ENCODE measurements around the gene MXD3. TPM values are rescaled to one million over a fixed set of nuclear protein-coding genes. Genes with fewer than 3 reads are reported as not detected.

Gene MXD3
- total RNA-seq, 4 donors from 2014 or later, result 10.8 to 257 (median 21.7) TPM

- no peak for TF ChIP-seq EP300 (IDR thresholded peaks at IDR 0.05; ENCODE audit: low read depth)
- TF ChIP-seq POLR2A (IDR thresholded peaks at IDR 0.05), result no peak
- TF ChIP-seq POLR2AphosphoS5 (IDR thresholded peaks at IDR 0.05), result no peak
- no peak for TF ChIP-seq CTCF (IDR thresholded peaks at IDR 0.05)
- no peaks in the 10 kb centered on the region for H3K36me3 ChIP-seq
- H3K9me3 ChIP-seq, result no peaks in the 10 kb centered on the region
- DNase-seq, result no peak
- intact Hi-C loops (cut with DNase I; ENCODE audit: low total_unique reads) (loop anchor here (10.0 kb wide), 1 partner anchor 135 kb away; no protein-coding TSS in a partner anchor), in situ Hi-C loops (cut with MboI; ENCODE audit: low pct_ligation_motif_present in 1 of 4, low pct_unique_long_range_greater_than_20kb in 1 of 4, low sequenced_read_pairs in 3 of 4) (loop anchor here in 1 of 4 donors (25.0 kb wide), 1 partner anchor 142 kb away; the partner anchor contains the start of gene DBN1)
- H3K27me3 ChIP-seq, result no peaks in the 10 kb centered on the region
- WGBS, 2 donors (ENCODE audit: low coverage in 1 of 2), result 93% methylated on average over 14 of the region's 14 CpGs; no CpG with 5 or more reads in 1 of the 2 donors
- H3K4me3 ChIP-seq, result no peak overlapping the region
- H3K4me1 ChIP-seq, result peaks cover 0 to 1% (median under 1%) of the 10 kb centered on the region in 4 donors
- no peak overlapping the region for H3K27ac ChIP-seq
Observed at GRCh38 chr5:177319913-177320588, 8.4 kb upstream of the MXD3 start.

GRCh38 chr5:177317959-177318377 lies 6.3 kb upstream of the MXD3 start:
- Histone ChIP-seq H3K27me3 (no peaks in the 10 kb centered on the region), H3K9me3 (no peaks in the 10 kb centered on the region), H3K4me1 (peaks cover 0 to 2% (median under 1%) of the 10 kb centered on the region in 4 donors), H3K4me3 (no peak overlapping the region), H3K27ac (no peak overlapping the region), H3K36me3 (no peaks in the 10 kb centered on the region)
- TF ChIP-seq POLR2A (IDR thresholded peaks at IDR 0.05) (no peak), CTCF (IDR thresholded peaks at IDR 0.05) (peak; percentile 83 to 89 (median 87))
- peak; percentile 84 for DNase-seq
- in situ Hi-C loops (cut with MboI; ENCODE audit: low pct_ligation_motif_present in 1 of 4, low pct_unique_long_range_greater_than_20kb in 1 of 4, low sequenced_read_pairs in 3 of 4), result loop anchor here in 1 of 4 donors (25.0 kb wide), 1 partner anchor 144 kb away; the partner anchor contains the start of gene DBN1
- intact Hi-C loops (cut with DNase I; ENCODE audit: low total_unique reads), result loop anchor here (10.0 kb wide), 1 partner anchor 137 kb away; no protein-coding TSS in a partner anchor
- WGBS, 2 donors (ENCODE audit: low coverage in 1 of 2), result 35 to 69% methylated on average over 3 to 7 of the region's 7 CpGs

- no peak for DNase-seq
- no peaks in the 10 kb centered on the region for H3K9me3 ChIP-seq
- H3K4me3 ChIP-seq, result no peak overlapping the region
- no peaks in the 10 kb centered on the region for H3K27me3 ChIP-seq
- H3K36me3 ChIP-seq, result no peaks in the 10 kb centered on the region
- intact Hi-C loops (cut with DNase I; ENCODE audit: low total_unique reads) (loop anchor here (10.0 kb wide), 1 partner anchor 139 kb away; no protein-coding TSS in a partner anchor), in situ Hi-C loops (cut with MboI; ENCODE audit: low pct_ligation_motif_present in 1 of 4, low pct_unique_long_range_greater_than_20kb in 1 of 4, low sequenced_read_pairs in 3 of 4) (loop anchor here in 1 of 4 donors (25.0 kb wide), 1 partner anchor 146 kb away; the partner anchor contains the start of gene DBN1)
- no peak for TF ChIP-seq POLR2A (IDR thresholded peaks at IDR 0.05)
- no peak for TF ChIP-seq POLR2AphosphoS5 (IDR thresholded peaks at IDR 0.05)
- TF ChIP-seq EP300 (IDR thresholded peaks at IDR 0.05; ENCODE audit: low read depth), result no peak
- TF ChIP-seq CTCF (IDR thresholded peaks at IDR 0.05), result no peak
- peaks cover 13 to 19% (median 17%) of the 10 kb centered on the region in 4 donors for H3K4me1 ChIP-seq
- WGBS, 2 donors (ENCODE audit: low coverage in 1 of 2), result 66 to 91% methylated on average over 3 of the region's 3 CpGs
- H3K27ac ChIP-seq, result no peak overlapping the region
Observed at GRCh38 chr5:177316005-177316404, 4.3 kb upstream of the MXD3 start.

GRCh38 chr5:177315411-177315810 lies 3.7 kb upstream of the MXD3 start:
- in situ Hi-C loops (cut with MboI; ENCODE audit: low pct_ligation_motif_present in 1 of 4, low pct_unique_long_range_greater_than_20kb in 1 of 4, low sequenced_read_pairs in 3 of 4), result loop anchor here in 1 of 4 donors (25.0 kb wide), 1 partner anchor 147 kb away; the partner anchor contains the start of gene DBN1
- TF ChIP-seq POLR2A (IDR thresholded peaks at IDR 0.05) (no peak), CTCF (IDR thresholded peaks at IDR 0.05) (no peak), POLR2AphosphoS5 (IDR thresholded peaks at IDR 0.05) (no peak), EP300 (IDR thresholded peaks at IDR 0.05; ENCODE audit: low read depth) (no peak)
- H3K9me3 ChIP-seq, result no peaks in the 10 kb centered on the region
- no peak overlapping the region for H3K4me3 ChIP-seq
- no peaks in the 10 kb centered on the region for H3K36me3 ChIP-seq
- H3K27me3 ChIP-seq, result no peaks in the 10 kb centered on the region
- H3K4me1 ChIP-seq, result peaks cover 19 to 25% (median 23%) of the 10 kb centered on the region in 4 donors
- intact Hi-C loops (cut with DNase I; ENCODE audit: low total_unique reads), result loop anchor here (2.0 to 10.0 kb wide), 2 partner anchors 79 to 139 kb away; no protein-coding TSS in a partner anchor
- H3K27ac ChIP-seq, result no peak overlapping the region
- no peak for DNase-seq
- 95% methylated on average over 6 of the region's 7 CpGs; no CpG with 5 or more reads in 1 of the 2 donors for WGBS, 2 donors (ENCODE audit: low coverage in 1 of 2)
